ENCODE results near the gene ILDR1.

The ILDR1 gene

GRCh38 chr3:122032531-122032930, 10.5 kb upstream of the ILDR1 start:
- DNase-seq (ENCODE audit: low spot score) = no peak
- no peak for TF ChIP-seq CTCF (IDR thresholded peaks at IDR 0.05; ENCODE audit: extremely low read depth, insufficient read depth, missing control alignments)
- in situ Hi-C loops (cut with MboI; ENCODE audit: low pct_unique_long_range_greater_than_20kb, low sequenced_read_pairs, unreplicated experiment) = no loop called here

GRCh38 chr3:122031123-122031468, 9.0 kb upstream of the ILDR1 start:
- no peak for DNase-seq (ENCODE audit: low spot score)
- in situ Hi-C loops (cut with MboI; ENCODE audit: low pct_unique_long_range_greater_than_20kb, low sequenced_read_pairs, unreplicated experiment) = no loop called here
- TF ChIP-seq CTCF (IDR thresholded peaks at IDR 0.05; ENCODE audit: extremely low read depth, insufficient read depth, missing control alignments) = no peak

- TF ChIP-seq CTCF (IDR thresholded peaks at IDR 0.05; ENCODE audit: extremely low read depth, insufficient read depth, missing control alignments) = no peak
- in situ Hi-C loops (cut with MboI; ENCODE audit: low pct_unique_long_range_greater_than_20kb, low sequenced_read_pairs, unreplicated experiment) = no loop called here
- peak; percentile 56 for DNase-seq (ENCODE audit: low spot score)
These were observed 8.5 kb upstream of the ILDR1 start for GRCh38 chr3:122030381-122031122.

GRCh38 chr3:122025296-122025695, 3.2 kb upstream of the ILDR1 start:
- no peak for TF ChIP-seq CTCF (IDR thresholded peaks at IDR 0.05; ENCODE audit: extremely low read depth, insufficient read depth, missing control alignments)
- DNase-seq (ENCODE audit: low spot score) = peak; percentile 74
- in situ Hi-C loops (cut with MboI; ENCODE audit: low pct_unique_long_range_greater_than_20kb, low sequenced_read_pairs, unreplicated experiment) = no loop called here

GRCh38 chr3:122024800-122025199, 2.8 kb upstream of the ILDR1 start:
- DNase-seq (ENCODE audit: low spot score) = no peak
- in situ Hi-C loops (cut with MboI; ENCODE audit: low pct_unique_long_range_greater_than_20kb, low sequenced_read_pairs, unreplicated experiment) = no loop called here
- no peak for TF ChIP-seq CTCF (IDR thresholded peaks at IDR 0.05; ENCODE audit: extremely low read depth, insufficient read depth, missing control alignments)

GRCh38 chr3:122023335-122023910, 1.4 kb upstream of the ILDR1 start:
- TF ChIP-seq CTCF (IDR thresholded peaks at IDR 0.05; ENCODE audit: extremely low read depth, insufficient read depth, missing control alignments) = no peak
- no peak for DNase-seq (ENCODE audit: low spot score)

More at GRCh38 chr3:122023335-122023910, 1.4 kb upstream of the ILDR1 start:
- in situ Hi-C loops (cut with MboI; ENCODE audit: low pct_unique_long_range_greater_than_20kb, low sequenced_read_pairs, unreplicated experiment) = no loop called here

All from GM13977 (cell line).